Measurements from ENCODE around the gene SMYD1. TPM values are rescaled to one million over a fixed set of nuclear protein-coding genes. Genes with fewer than 3 reads are reported as not detected.

SMYD1 gene
- total RNA-seq, 3 donors from 2014 or later (not counting 1 experiment from before 2014, with no cell fraction given): not detected

- Mint-ChIP-seq H3K4me3 (no peak overlapping the region), H3K27me3 (ENCODE audit: low read depth in 2 of 2) (peaks cover 11 to 42% of the 10 kb centered on the region in 2 donors), H3K9me3 (no peaks in the 10 kb centered on the region), H3K4me1 (no peaks in the 10 kb centered on the region), H3K36me3 (no peaks in the 10 kb centered on the region), H3K27ac (no peak overlapping the region)
- Histone ChIP-seq H3K27ac (ENCODE audit: low read length) (no peak overlapping the region), H3K27me3 (ENCODE audit: control insufficient read depth, insufficient read depth, low read length) (peaks cover 3% of the 10 kb centered on the region), H3K9me3 (ENCODE audit: control insufficient read depth, insufficient read depth, low read length) (no peaks in the 10 kb centered on the region), H3K4me3 (ENCODE audit: low read length) (no peak overlapping the region), H3K36me3 (ENCODE audit: control insufficient read depth, insufficient read depth, low read length) (no peaks in the 10 kb centered on the region), H3K4me1 (ENCODE audit: control insufficient read depth, insufficient read depth, low read length) (no peaks in the 10 kb centered on the region)
- intact Hi-C loops (cut with micrococcal nuclease): no loop called here
- DNase-seq: no peak
- WGBS (ENCODE audit: insufficient coverage): 88% methylated on average over 4 of the region's 4 CpGs
- no peak for ATAC-seq
- TF ChIP-seq CTCF (IDR thresholded peaks at IDR 0.05): no peak
Observed at GRCh38 chr2:88117973-88118372, 50.3 kb downstream of the SMYD1 start.

GRCh38 chr2:88121678-88122077 is 54.1 kb downstream of the SMYD1 start:
- H3K9me3 ChIP-seq (ENCODE audit: control insufficient read depth, insufficient read depth, low read length): no peaks in the 10 kb centered on the region
- WGBS (ENCODE audit: insufficient coverage): 92% methylated on average over 4 of the region's 4 CpGs
- peaks cover 3% of the 10 kb centered on the region for H3K27me3 ChIP-seq (ENCODE audit: control insufficient read depth, insufficient read depth, low read length)
- no peak for DNase-seq
- H3K4me3 ChIP-seq (ENCODE audit: low read length): no peak overlapping the region
- intact Hi-C loops (cut with micrococcal nuclease): no loop called here
- TF ChIP-seq CTCF (IDR thresholded peaks at IDR 0.05): no peak
- Mint-ChIP-seq H3K4me3 (no peak overlapping the region), H3K4me1 (no peaks in the 10 kb centered on the region), H3K36me3 (no peaks in the 10 kb centered on the region), H3K27ac (no peak overlapping the region), H3K9me3 (no peaks in the 10 kb centered on the region), H3K27me3 (ENCODE audit: low read depth in 2 of 2) (peaks cover 19 to 34% of the 10 kb centered on the region in 2 donors)
- no peak overlapping the region for H3K27ac ChIP-seq (ENCODE audit: low read length)
- no peak for ATAC-seq
- no peaks in the 10 kb centered on the region for H3K4me1 ChIP-seq (ENCODE audit: control insufficient read depth, insufficient read depth, low read length)
- H3K36me3 ChIP-seq (ENCODE audit: control insufficient read depth, insufficient read depth, low read length): no peaks in the 10 kb centered on the region

GRCh38 chr2:88122141-88122884 is 54.7 kb downstream of the SMYD1 start:
- 87% methylated on average over 7 of the region's 8 CpGs for WGBS (ENCODE audit: insufficient coverage)
- H3K27me3 Mint-ChIP-seq (ENCODE audit: low read depth in 2 of 2): peaks cover 17 to 30% of the 10 kb centered on the region in 2 donors
- Histone ChIP-seq H3K9me3 (ENCODE audit: control insufficient read depth, insufficient read depth, low read length) (no peaks in the 10 kb centered on the region), H3K36me3 (ENCODE audit: control insufficient read depth, insufficient read depth, low read length) (no peaks in the 10 kb centered on the region), H3K4me1 (ENCODE audit: control insufficient read depth, insufficient read depth, low read length) (no peaks in the 10 kb centered on the region), H3K27me3 (ENCODE audit: control insufficient read depth, insufficient read depth, low read length) (peaks cover 3% of the 10 kb centered on the region), H3K4me3 (ENCODE audit: low read length) (no peak overlapping the region), H3K27ac (ENCODE audit: low read length) (no peak overlapping the region)
- intact Hi-C loops (cut with micrococcal nuclease): no loop called here
- H3K4me3 Mint-ChIP-seq: no peak overlapping the region
- no peak for TF ChIP-seq CTCF (IDR thresholded peaks at IDR 0.05)
- DNase-seq (no peak), ATAC-seq (no peak)
- no peaks in the 10 kb centered on the region for H3K4me1 Mint-ChIP-seq
- no peaks in the 10 kb centered on the region for H3K36me3 Mint-ChIP-seq
- no peaks in the 10 kb centered on the region for H3K9me3 Mint-ChIP-seq
- no peak overlapping the region for H3K27ac Mint-ChIP-seq

Measured in natural killer cell (primary cell).